Muscle of leg (tissue), 11 donors: ENCODE measurements around the gene L3MBTL4. TPM values are rescaled to one million over a fixed set of nuclear protein-coding genes. Genes with fewer than 3 reads are reported as not detected.
A peak's percentile ranks its signal among the peaks of the same experiment; 100 is the strongest.

Experiments used
- DNase-seq: peaks from one replicate; pipeline ENCODE4 v3.0.0; 2013
- H3K27ac ChIP-seq: one replicate; pipeline ENCODE4 v1.5.1; 2013; ENCODE audit warnings: mild to moderate bottlenecking, low read length, control low read depth
- H3K27me3 ChIP-seq: one replicate; pipeline ENCODE4 v1.6.1; 2013; ENCODE audit warnings: low read length; ENCODE audit not compliant: control insufficient read depth, insufficient read depth
- H3K36me3 ChIP-seq: one replicate; pipeline ENCODE4 v1.6.1; 2013; ENCODE audit warnings: low read length; ENCODE audit not compliant: control insufficient read depth, insufficient read depth
- H3K4me1 ChIP-seq: one replicate; pipeline ENCODE4 v1.6.1; 2013; ENCODE audit warnings: low read length; ENCODE audit not compliant: control insufficient read depth, insufficient read depth
- H3K4me3 ChIP-seq: one replicate; pipeline ENCODE4 v1.5.1; 2013; ENCODE audit warnings: low read length, control low read depth
- H3K9me3 ChIP-seq: replicated peaks from 2 replicates; pipeline ENCODE4 v1.6.1; 2013; ENCODE audit warnings: low read depth, low read length; ENCODE audit not compliant: control insufficient read depth
- WGBS: methylation state at CpG from one replicate; pipeline ENCODE4 v1.1.5; 2013; ENCODE audit warnings: missing lambda C conversion rate; ENCODE audit not compliant: insufficient coverage; 5-methylcytosine and 5-hydroxymethylcytosine counted together
- polyA plus RNA-seq, 8 donors: library from polyadenylated mRNA; unstranded; fragments of 120-200 nt; gene quantifications; one replicate each; pipeline versions ENCODE4 v1.2.1 to v1.2.3, GENCODE V29; 2013; ENCODE audit warnings: inconsistent platforms in 1 of 8, low replicate concordance in 1 of 8; ENCODE audit not compliant: insufficient read length in 8 of 8, insufficient read depth in 1 of 8
- total RNA-seq: library from RNA; stranded (reverse); fragments of 120-200 nt; gene quantifications from one replicate; pipeline ENCODE4 v1.2.4, GENCODE V29; 2013

L3MBTL4 gene
- total and polyA plus RNA-seq, 9 donors: 0.78 to 4.2 (median 1.4) TPM

- Histone ChIP-seq H3K27me3 (no peaks in the 10 kb centered on the region), H3K9me3 (no peaks in the 10 kb centered on the region), H3K4me3 (no peak overlapping the region), H3K27ac (no peak overlapping the region), H3K4me1 (peaks cover 13% of the 10 kb centered on the region), H3K36me3 (no peaks in the 10 kb centered on the region)
- 83% methylated on average over 4 of the region's 4 CpGs for WGBS
- no peak for DNase-seq
These were observed 448.2 kb downstream of the L3MBTL4 start for GRCh38 chr18:5966514-5966913.

- Histone ChIP-seq H3K4me3 (no peak overlapping the region), H3K27ac (no peak overlapping the region), H3K36me3 (no peaks in the 10 kb centered on the region), H3K27me3 (no peaks in the 10 kb centered on the region), H3K9me3 (no peaks in the 10 kb centered on the region), H3K4me1 (peaks cover 22% of the 10 kb centered on the region)
- 50% methylated on average over 2 of the region's 2 CpGs for WGBS
- no peak for DNase-seq
These were observed 449.7 kb downstream of the L3MBTL4 start for GRCh38 chr18:5964996-5965395.

- no peak overlapping the region for H3K4me3 ChIP-seq
- H3K27ac ChIP-seq: no peak overlapping the region
- H3K9me3 ChIP-seq: no peaks in the 10 kb centered on the region
- DNase-seq: no peak
- no peaks in the 10 kb centered on the region for H3K36me3 ChIP-seq
- peaks cover 22% of the 10 kb centered on the region for H3K4me1 ChIP-seq
- WGBS: 60% methylated on average over 3 of the region's 5 CpGs
- H3K27me3 ChIP-seq: no peaks in the 10 kb centered on the region
These were observed 450.1 kb downstream of the L3MBTL4 start for GRCh38 chr18:5964596-5964995.

- Histone ChIP-seq H3K27me3 (no peaks in the 10 kb centered on the region), H3K36me3 (no peaks in the 10 kb centered on the region), H3K4me3 (no peak overlapping the region), H3K4me1 (peaks cover 22% of the 10 kb centered on the region), H3K27ac (no peak overlapping the region), H3K9me3 (no peaks in the 10 kb centered on the region)
- WGBS: 60% methylated on average over 7 of the region's 8 CpGs
- DNase-seq: no peak
These were observed 450.6 kb downstream of the L3MBTL4 start for GRCh38 chr18:5964108-5964507.

GRCh38 chr18:5963267-5963666, 451.4 kb downstream of the L3MBTL4 start:
- Histone ChIP-seq H3K36me3 (no peaks in the 10 kb centered on the region), H3K27ac (no peak overlapping the region), H3K4me3 (no peak overlapping the region), H3K4me1 (peaks cover 22% of the 10 kb centered on the region), H3K9me3 (no peaks in the 10 kb centered on the region), H3K27me3 (no peaks in the 10 kb centered on the region)
- WGBS: 85% methylated on average over 4 of the region's 7 CpGs
- DNase-seq: no peak

GRCh38 chr18:5962362-5962761, 452.3 kb downstream of the L3MBTL4 start:
- H3K36me3 ChIP-seq: no peaks in the 10 kb centered on the region
- 54% methylated on average over 4 of the region's 6 CpGs for whole genome bisulfite sequencing
- no peak overlapping the region for H3K4me3 ChIP-seq
- H3K27me3 ChIP-seq: no peaks in the 10 kb centered on the region
- peak; percentile 31 for DNase-seq
- H3K4me1 ChIP-seq: peaks cover 22% of the 10 kb centered on the region
- peak overlapping the region; percentile 70 for H3K27ac ChIP-seq
- no peaks in the 10 kb centered on the region for H3K9me3 ChIP-seq

GRCh38 chr18:5961828-5962150, 452.9 kb downstream of the L3MBTL4 start:
- Histone ChIP-seq H3K27ac (peak overlapping the region; percentile 70), H3K27me3 (no peaks in the 10 kb centered on the region), H3K9me3 (no peaks in the 10 kb centered on the region), H3K36me3 (no peaks in the 10 kb centered on the region), H3K4me3 (no peak overlapping the region), H3K4me1 (peaks cover 22% of the 10 kb centered on the region)
- peak; percentile 11 for DNase-seq
- 89% methylated on average over 1 of the region's 3 CpGs for WGBS

GRCh38 chr18:5961097-5961827, 453.4 kb downstream of the L3MBTL4 start:
- Histone ChIP-seq H3K9me3 (no peaks in the 10 kb centered on the region), H3K4me3 (no peak overlapping the region), H3K4me1 (peaks cover 22% of the 10 kb centered on the region), H3K36me3 (no peaks in the 10 kb centered on the region), H3K27ac (no peak overlapping the region), H3K27me3 (no peaks in the 10 kb centered on the region)
- WGBS: 54% methylated on average over 8 of the region's 10 CpGs
- no peak for DNase-seq

- no peaks in the 10 kb centered on the region for H3K36me3 ChIP-seq
- no peak overlapping the region for H3K4me3 ChIP-seq
- no peak overlapping the region for H3K27ac ChIP-seq
- 88% methylated on average over 4 of the region's 6 CpGs for WGBS
- peaks cover 22% of the 10 kb centered on the region for H3K4me1 ChIP-seq
- H3K27me3 ChIP-seq: no peaks in the 10 kb centered on the region
- no peak for DNase-seq
- H3K9me3 ChIP-seq: no peaks in the 10 kb centered on the region
These were observed 455.9 kb downstream of the L3MBTL4 start for GRCh38 chr18:5958822-5959221.

GRCh38 chr18:5955861-5956260, 458.9 kb downstream of the L3MBTL4 start:
- Histone ChIP-seq H3K4me3 (no peak overlapping the region), H3K27ac (peak overlapping the region; percentile 25), H3K9me3 (no peaks in the 10 kb centered on the region), H3K27me3 (no peaks in the 10 kb centered on the region), H3K36me3 (no peaks in the 10 kb centered on the region), H3K4me1 (peaks cover 5% of the 10 kb centered on the region)
- WGBS: no CpG with 5 or more reads among the region's 5 CpGs
- no peak for DNase-seq
